ENCODE data around the gene IFNA10.
A peak's percentile ranks its signal among the peaks of the same experiment; 100 is the strongest.
"Not testable (repeated sequence)": the region's sequence is repeated elsewhere in the genome, so short reads cannot be mapped to it uniquely, and the experiment has no call there.

- peak; percentile 47 for TF ChIP-seq CTCF (conservative IDR thresholded peaks at IDR 0.05; ENCODE audit: low read depth, low read length)
- TF ChIP-seq EZH2 (IDR thresholded peaks at IDR 0.05; ENCODE audit: borderline replicate concordance, low read depth, low read length, poor library complexity, severe bottlenecking), result not testable (repeated sequence)
Measured at GRCh38 chr9:21182810-21183736, 23.9 kb downstream of the IFNA10 start.

All from A673 (cell line).